ENCODE data around the gene PTGR2.
"Not testable (repeated sequence)": the region's sequence is repeated elsewhere in the genome, so short reads cannot be mapped to it uniquely, and the experiment has no call there.

PTGR2 gene

GRCh38 chr14:73887694-73888459 lies 36.2 kb downstream of the PTGR2 start:
- no peak for DNase-seq

- DNase-seq, result no peak
Measured at GRCh38 chr14:73888460-73888725, 36.8 kb downstream of the PTGR2 start.

DNA sequence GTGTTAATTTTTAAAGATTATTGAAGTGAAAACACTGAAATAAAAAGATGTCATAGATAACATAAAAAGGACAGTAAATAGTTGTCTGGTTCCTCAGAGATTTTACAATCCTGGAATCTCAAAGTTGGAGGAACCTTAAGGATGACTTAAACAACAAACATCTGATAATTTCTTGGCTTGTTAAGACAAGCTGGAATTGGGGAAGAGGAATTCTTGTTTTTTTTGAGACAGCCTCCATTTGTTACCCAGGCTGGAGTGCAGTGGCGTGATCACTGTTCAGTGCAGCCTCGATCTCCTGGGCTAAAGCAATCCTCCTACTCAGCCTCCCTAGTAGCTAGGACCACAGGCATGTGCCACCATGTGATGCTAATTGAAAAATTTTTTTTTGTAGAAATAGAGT lies 37.3 kb downstream of the PTGR2 start:
- no peak for DNase-seq

DNA sequence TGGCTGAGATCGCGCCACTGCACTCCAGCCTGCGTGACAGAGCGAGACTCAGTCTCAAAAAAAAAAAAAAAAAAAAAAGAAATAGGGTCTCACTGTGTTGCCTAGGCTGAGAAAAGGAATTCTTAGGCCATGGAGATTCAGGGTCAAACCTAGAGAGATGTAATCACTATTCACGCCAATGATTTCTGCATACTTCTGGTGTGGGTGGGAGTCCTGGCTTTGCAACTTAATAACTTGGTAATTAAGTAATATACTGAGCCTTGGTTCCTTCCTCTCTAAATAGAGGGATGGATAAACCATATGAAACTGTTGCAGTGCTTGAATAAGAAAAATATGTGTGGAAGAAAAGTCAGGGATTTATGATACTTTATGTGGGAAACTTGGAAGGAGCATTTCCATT lies 37.7 kb downstream of the PTGR2 start:
- DNase-seq, result no peak

- DNase-seq, result not testable (repeated sequence)
Measured at GRCh38 chr14:73894180-73894687, 42.6 kb downstream of the PTGR2 start.

- DNase-seq, result no peak
Measured at GRCh38 chr14:73895939-73896338, 44.3 kb downstream of the PTGR2 start.

- DNase-seq, result no peak
Measured at GRCh38 chr14:73896521-73896920, 44.9 kb downstream of the PTGR2 start.

DNA sequence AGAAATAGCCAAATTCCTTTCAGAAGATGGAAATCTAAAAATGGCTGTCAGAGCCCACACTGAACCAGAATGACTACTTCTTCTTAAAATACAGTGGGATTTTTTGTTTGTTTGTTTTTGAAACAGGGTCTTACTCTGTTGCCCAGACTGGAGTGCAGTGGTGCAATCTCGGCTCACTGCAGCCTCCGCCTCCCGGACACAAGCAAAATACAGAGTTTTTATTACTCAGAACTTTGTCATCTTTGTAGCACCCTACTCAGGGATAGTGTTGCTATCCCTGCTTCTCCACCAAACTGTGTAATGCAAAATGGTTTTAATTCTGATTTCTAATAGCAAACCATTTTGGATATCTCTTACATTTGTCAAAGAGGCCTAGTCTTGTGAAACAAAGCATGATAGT lies 51.4 kb downstream of the PTGR2 start:
- DNase-seq, result no peak

DNA sequence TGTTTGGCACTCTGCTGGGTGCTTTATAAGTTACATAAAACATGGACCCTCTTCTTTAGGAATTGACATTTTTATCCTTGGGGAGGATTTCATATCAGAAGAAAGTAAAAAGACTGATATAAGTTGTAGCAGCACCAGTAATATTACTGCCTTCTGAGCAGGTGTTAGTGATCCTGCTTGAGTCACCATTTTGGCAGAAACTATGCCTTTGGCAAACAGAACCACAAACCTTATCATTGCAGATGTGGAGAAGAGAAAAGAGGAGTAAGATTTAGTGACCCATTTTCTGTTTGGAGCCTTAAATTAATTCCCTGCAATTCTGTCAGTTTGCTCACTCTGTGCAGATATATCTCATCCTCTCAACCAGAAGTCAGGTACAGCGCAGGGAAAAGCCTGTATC lies 58.0 kb downstream of the PTGR2 start:
- DNase-seq, result no peak

DNA sequence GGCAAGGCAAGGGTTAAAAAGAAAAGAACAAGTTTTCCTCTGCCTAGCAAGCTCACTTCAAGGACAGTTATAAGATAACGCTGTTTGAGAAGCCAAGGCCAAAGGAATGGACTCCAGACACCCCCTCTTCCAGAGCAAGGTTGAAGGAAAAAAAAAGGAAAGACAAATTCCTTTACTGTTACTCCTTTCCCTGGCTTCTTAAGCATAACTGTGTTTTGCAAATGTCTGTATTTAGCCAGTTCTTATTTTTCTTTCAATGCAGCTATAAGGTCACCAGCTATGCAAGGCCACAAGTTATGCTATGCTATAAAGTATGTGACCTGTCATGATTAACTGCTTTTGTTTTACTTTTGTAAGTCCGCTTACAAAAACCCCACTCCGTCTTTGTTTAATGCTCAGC lies 61.6 kb downstream of the PTGR2 start:
- DNase-seq, result no peak

- DNase-seq, result no peak
Measured at GRCh38 chr14:73916324-73916723, 64.7 kb downstream of the PTGR2 start.

DNA sequence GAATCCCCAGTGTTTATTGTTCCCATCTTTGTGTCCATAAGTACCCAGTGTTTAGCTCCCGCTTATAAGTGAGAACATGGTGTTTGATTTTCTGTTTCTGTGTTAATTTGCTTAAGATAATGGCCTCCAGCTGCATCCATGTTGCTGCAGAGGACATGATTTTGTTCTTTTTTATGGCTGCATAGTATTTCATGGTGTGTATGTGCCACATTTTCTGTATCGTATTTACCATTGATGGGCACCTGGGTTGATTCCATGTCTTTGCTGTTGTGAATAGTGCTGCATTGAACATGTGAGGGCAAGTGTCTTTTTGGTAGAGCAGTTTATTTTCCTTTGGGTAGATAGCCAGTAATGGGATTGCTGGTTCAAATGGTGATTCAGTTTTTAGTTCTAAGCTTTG lies 67.8 kb downstream of the PTGR2 start:
- not testable (repeated sequence) for DNase-seq

DNA sequence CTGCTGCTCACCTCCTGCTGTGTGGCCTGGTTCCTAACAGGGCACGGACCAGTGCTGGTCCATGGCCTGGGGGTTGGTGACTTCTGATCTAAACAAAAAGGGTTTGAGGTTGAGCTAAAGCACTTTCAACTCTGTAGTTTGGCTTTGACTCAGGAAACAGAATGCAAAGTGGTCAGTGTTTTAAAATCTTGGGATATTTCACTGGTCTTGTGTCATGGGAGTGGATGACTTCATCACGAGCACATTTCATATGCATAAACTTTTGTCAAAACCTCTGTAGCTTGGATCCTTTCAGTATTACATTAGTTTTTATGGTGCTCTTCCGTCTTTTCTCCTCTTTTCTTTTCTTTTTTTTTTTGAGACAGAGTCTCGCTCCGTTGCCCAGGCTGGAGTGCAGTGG lies 72.7 kb downstream of the PTGR2 start:
- no peak for DNase-seq
